HEK293 (cell line): ENCODE measurements around the gene TTF1.

Experiments used
- TRIM28 ChIP-seq: IDR thresholded peaks from 2 replicates; pipeline ENCODE4 v1.6.1; 2011; ENCODE audit warnings: low read length, control low read depth, borderline replicate concordance
- ZNF768 ChIP-seq: fragments of 450-650 bp; formaldehyde crosslinking; IDR thresholded peaks from 2 replicates; pipeline ENCODE4 v1.5.1; 2018; ENCODE audit warnings: missing biosample characterization, mild to moderate bottlenecking, missing genetic modification characterization

GRCh38 chr9:132425675-132426062 lies 19.0 kb upstream of the TTF1 start:
- TF ChIP-seq ZNF768 (tag by site-specific recombination) (no peak), TRIM28 (no peak)
